Liver (tissue), 9 donors: ENCODE data around the gene VPS11. TPM values are rescaled to one million over a fixed set of nuclear protein-coding genes. Genes with fewer than 3 reads are reported as not detected.

ENCODE experiments used
- DNase-seq: peaks from one replicate; pipeline ENCODE4 v3.0.0-alpha.2; 2017; ENCODE audit warnings: low spot score
- H3K27ac ChIP-seq, 2 donors: one replicate each; pipeline ENCODE4 v1.7.0; 2013; ENCODE audit warnings: inconsistent platforms in 2 of 2, low read length in 2 of 2, control low read depth in 1 of 2, low read depth in 1 of 2, mild to moderate bottlenecking in 1 of 2
- H3K27me3 ChIP-seq, 4 donors: one replicate each; pipeline versions ENCODE4 v1.6.1 to v1.7.0; 2013; ENCODE audit warnings: low read length in 3 of 4, inconsistent platforms in 1 of 4, mild to moderate bottlenecking in 1 of 4, moderate library complexity in 1 of 4; ENCODE audit not compliant: control insufficient read depth in 4 of 4, insufficient read depth in 4 of 4
- H3K36me3 ChIP-seq, 4 donors: one replicate each; pipeline versions ENCODE4 v1.6.1 to v1.7.0; 2013; ENCODE audit warnings: low read length in 3 of 4, mild to moderate bottlenecking in 3 of 4, low read depth in 1 of 4, moderate library complexity in 1 of 4; ENCODE audit not compliant: control insufficient read depth in 4 of 4, insufficient read depth in 3 of 4
- H3K4me1 ChIP-seq, 4 donors: one replicate each; pipeline versions ENCODE4 v1.6.1 to v1.7.0; 2013; ENCODE audit warnings: low read length in 3 of 4, mild to moderate bottlenecking in 3 of 4, moderate library complexity in 1 of 4; ENCODE audit not compliant: control insufficient read depth in 4 of 4, insufficient read depth in 4 of 4
- H3K4me3 ChIP-seq, 3 donors: one replicate each; pipeline versions ENCODE4 v1.6.1 to v1.7.0; 2013; ENCODE audit warnings: low read length in 3 of 3, control low read depth in 1 of 3, low read depth in 1 of 3, mild to moderate bottlenecking in 1 of 3
- H3K9ac ChIP-seq, 2 donors: one replicate each; pipeline ENCODE4 v1.7.0; 2013; ENCODE audit warnings: low read length in 2 of 2, mild to moderate bottlenecking in 2 of 2, moderate library complexity in 2 of 2, control low read depth in 1 of 2, low read depth in 1 of 2
- H3K9me3 ChIP-seq, 4 donors: one replicate each; pipeline versions ENCODE4 v1.6.1 to v1.7.0; 2013; ENCODE audit warnings: low read length in 3 of 4; ENCODE audit not compliant: control insufficient read depth in 4 of 4
- ATF3 ChIP-seq: IDR thresholded peaks from 2 replicates; pipeline ENCODE4 v1.6.1; 2016; ENCODE audit warnings: antibody characterized with exemption
- CTCF ChIP-seq: fragments of 150-350 bp; IDR thresholded peaks from 2 replicates; pipeline ENCODE4 v1.5.1; 2017; ENCODE audit warnings: improper control_type of control experiment, low read depth, low read length; ENCODE audit not compliant: missing input control
- EGR1 ChIP-seq, 2 donors: IDR thresholded peaks; 2 replicates each; pipeline ENCODE4 v1.6.1; 2016 to 2018; ENCODE audit warnings: antibody characterized with exemption in 2 of 2, low read depth in 2 of 2
- FOXA1 ChIP-seq: IDR thresholded peaks from 2 replicates; pipeline ENCODE4 v1.6.1; 2016; ENCODE audit warnings: antibody characterized with exemption
- FOXA2 ChIP-seq: IDR thresholded peaks from 2 replicates; pipeline ENCODE4 v1.6.1; 2016; ENCODE audit warnings: antibody characterized with exemption
- GABPA ChIP-seq, 2 donors: IDR thresholded peaks in 1 of 2; conservative IDR thresholded peaks in 1 of 2; 2 replicates each; pipeline ENCODE4 v1.6.1; 2016; ENCODE audit warnings: antibody characterized with exemption in 2 of 2, mild to moderate bottlenecking in 1 of 2, moderate library complexity in 1 of 2
- HNF4A ChIP-seq, 2 donors: conservative IDR thresholded peaks; 2 replicates each; pipeline ENCODE4 v1.6.1; 2016; ENCODE audit warnings: antibody characterized with exemption in 2 of 2, mild to moderate bottlenecking in 2 of 2
- HNF4G ChIP-seq: IDR thresholded peaks from 2 replicates; pipeline ENCODE4 v1.6.1; 2016; ENCODE audit warnings: antibody characterized with exemption
- JUND ChIP-seq, 2 donors: IDR thresholded peaks; 2 replicates each; pipeline ENCODE4 v1.6.1; 2016; ENCODE audit warnings: antibody characterized with exemption in 2 of 2
- MAX ChIP-seq: IDR thresholded peaks from 2 replicates; pipeline ENCODE4 v1.6.1; 2016; ENCODE audit warnings: antibody characterized with exemption
- NR2F2 ChIP-seq: IDR thresholded peaks from 2 replicates; pipeline ENCODE4 v1.6.1; 2016; ENCODE audit warnings: antibody characterized with exemption
- RAD21 ChIP-seq, 2 donors: IDR thresholded peaks; 2 replicates each; pipeline ENCODE4 v1.6.1; 2016; ENCODE audit warnings: antibody characterized with exemption in 2 of 2, mild to moderate bottlenecking in 2 of 2
- REST ChIP-seq: IDR thresholded peaks from 2 replicates; pipeline ENCODE4 v1.6.1; 2016; ENCODE audit warnings: antibody characterized with exemption, mild to moderate bottlenecking
- RXRA ChIP-seq, 2 donors: IDR thresholded peaks; 2 replicates each; pipeline ENCODE4 v1.6.1; 2017 to 2018; ENCODE audit warnings: antibody characterized with exemption in 2 of 2, mild to moderate bottlenecking in 1 of 2
- SP1 ChIP-seq: IDR thresholded peaks from 2 replicates; pipeline ENCODE4 v1.6.1; 2018; ENCODE audit warnings: antibody characterized with exemption, mild to moderate bottlenecking
- TAF1 ChIP-seq: conservative IDR thresholded peaks from 2 replicates; pipeline ENCODE4 v1.6.1; 2016; ENCODE audit warnings: antibody characterized with exemption, mild to moderate bottlenecking
- YY1 ChIP-seq: IDR thresholded peaks from 2 replicates; pipeline ENCODE4 v1.6.1; 2016; ENCODE audit warnings: antibody characterized with exemption, mild to moderate bottlenecking
- ZBTB33 ChIP-seq: IDR thresholded peaks from 2 replicates; pipeline ENCODE4 v1.6.1; 2016; ENCODE audit warnings: antibody characterized with exemption
- WGBS: extraction: QIAGEN DNeasy Blood & Tissue Kit; methylation state at CpG from one replicate; pipeline ENCODE4 v1.1.7; 2013; 5-methylcytosine and 5-hydroxymethylcytosine counted together
- polyA plus RNA-seq, 2 donors: library from polyadenylated mRNA; stranded (reverse) in 1 of 2; unstranded in 1 of 2; fragments of 200-250 nt in 1 of 2; fragments of >200 nt in 1 of 2; fragmentation: Nextera tagmentation in 1 of 2; extraction: Ambion mirVana in 1 of 2; gene quantifications; one replicate each; pipeline versions ENCODE4 v1.2.1 to v1.2.3, GENCODE V29; 2013 to 2015
- total RNA-seq, 2 donors: library from RNA; depleted of rRNA; stranded (reverse); fragments of >200 nt; gene quantifications; one replicate each; pipeline ENCODE4 v1.2.3, GENCODE V29; 2014
- donor health status: healthy.
- donor health status: healthy.
- donor health status: healthy.
- donor health status: healthy.
- donor health status: healthy.

The VPS11 gene
- total and polyA plus RNA-seq, 4 donors, result 7.2 to 17.4 (median 12.2) TPM

- peak overlapping the region; percentile 92 to 97 for H3K27ac ChIP-seq
- H3K9ac ChIP-seq, result no peak overlapping the region
- WGBS, result 36% methylated on average over 15 of the region's 15 CpGs
- no peaks in the 10 kb centered on the region for H3K9me3 ChIP-seq
- H3K36me3 ChIP-seq, result peaks cover 5 to 18% (median 15%) of the 10 kb centered on the region in 4 donors
- TF ChIP-seq GABPA (IDR thresholded peaks at IDR 0.05 in 1 of 2, conservative IDR thresholded peaks at IDR 0.05 in 1 of 2) (no peak), TAF1 (no peak), FOXA2 (no peak), HNF4G (peak; percentile 32), YY1 (no peak), NR2F2 (peak; percentile 94), SP1 (peak; percentile 54), EGR1 (IDR thresholded peaks at IDR 0.05; ENCODE audit: low read depth in 2 of 2) (no peak), RAD21 (IDR thresholded peaks at IDR 0.05) (peak in 1 of 2 donors; percentile 5), MAX (no peak), ATF3 (no peak), FOXA1 (no peak), CTCF (no peak), RXRA (IDR thresholded peaks at IDR 0.05) (peak; percentile 30 to 44), ZBTB33 (no peak), HNF4A (conservative IDR thresholded peaks at IDR 0.05) (peak; percentile 80 to 84), REST (no peak), JUND (IDR thresholded peaks at IDR 0.05) (no peak)
- no peaks in the 10 kb centered on the region for H3K27me3 ChIP-seq
- H3K4me1 ChIP-seq, result peaks cover 19 to 89% (median 68%) of the 10 kb centered on the region in 4 donors
- no peak for DNase-seq
- H3K4me3 ChIP-seq, result peak overlapping the region in 1 of 3 donors; percentile 6
Measured at GRCh38 chr11:119024430-119025098, 43.1 kb upstream of the VPS11 start.
